HG03139 (cell line): ENCODE measurements around the gene MTARC2.
"Not testable (repeated sequence)": the region's sequence is repeated elsewhere in the genome, so short reads cannot be mapped to it uniquely, and the experiment has no call there.

ENCODE experiments used
- ATAC-seq: cut with Tn5 transposase; IDR thresholded peaks from one replicate; pipeline ENCODE4 v1.9.1; 2021; ENCODE audit not compliant: unreplicated experiment

Gene MTARC2

GRCh38 chr1:220748089-220748934 lies at the start of gene MTARC2:
TSS of gene MTARC2 (plus strand) at chr1:220748322. CDS start at chr1:220748532, 210 bp downstream.
- ATAC-seq, result peak; percentile 75

GRCh38 chr1:220698607-220699016 lies 49.5 kb upstream of the MTARC2 start:
- no peak for ATAC-seq

GRCh38 chr1:220699044-220699443 lies 49.1 kb upstream of the MTARC2 start:
- no peak for ATAC-seq

GRCh38 chr1:220700556-220701179 lies 47.5 kb upstream of the MTARC2 start:
- ATAC-seq, result no peak

GRCh38 chr1:220701974-220702373 lies 46.1 kb upstream of the MTARC2 start:
- no peak for ATAC-seq

GRCh38 chr1:220702733-220703270 lies 45.3 kb upstream of the MTARC2 start:
- ATAC-seq, result no peak

GRCh38 chr1:220703305-220703704 lies 44.8 kb upstream of the MTARC2 start:
- ATAC-seq, result no peak

GRCh38 chr1:220705782-220706181 lies 42.3 kb upstream of the MTARC2 start:
- no peak for ATAC-seq

GRCh38 chr1:220706480-220706879 lies 41.6 kb upstream of the MTARC2 start:
- ATAC-seq, result no peak

GRCh38 chr1:220707160-220707559 lies 41.0 kb upstream of the MTARC2 start:
- ATAC-seq, result no peak

GRCh38 chr1:220708244-220708643 lies 39.9 kb upstream of the MTARC2 start:
- ATAC-seq, result no peak

GRCh38 chr1:220708936-220709801 lies 39.0 kb upstream of the MTARC2 start:
- no peak for ATAC-seq

GRCh38 chr1:220710333-220710732 lies 37.8 kb upstream of the MTARC2 start:
- no peak for ATAC-seq

GRCh38 chr1:220711056-220711809 lies 36.9 kb upstream of the MTARC2 start:
- ATAC-seq, result peak; percentile 88

GRCh38 chr1:220715986-220716385 lies 32.1 kb upstream of the MTARC2 start:
- not testable (repeated sequence) for ATAC-seq

GRCh38 chr1:220717800-220718640 lies 30.1 kb upstream of the MTARC2 start:
- no peak for ATAC-seq

GRCh38 chr1:220721266-220721665 lies 26.9 kb upstream of the MTARC2 start:
- not testable (repeated sequence) for ATAC-seq

- ATAC-seq, result no peak
Observed at GRCh38 chr1:220726634-220727033, 21.5 kb upstream of the MTARC2 start.

- ATAC-seq, result no peak
Observed at GRCh38 chr1:220727519-220727918, 20.6 kb upstream of the MTARC2 start.
